HTR-8/SVneo (cell line): ENCODE results near the gene PLXNB3.

Source experiments
- DNase-seq: peaks from one replicate; pipeline ENCODE4 v3.0.0; 2011; ENCODE audit warnings: low spot score, mixed read lengths; ENCODE audit not compliant: insufficient read length
- FAIRE-seq: peaks from 2 replicates; lab custom pipeline; 2011; peaks lifted over from hg19 to GRCh38; lab: Jason Lieb, UNC

PLXNB3 gene

DNA sequence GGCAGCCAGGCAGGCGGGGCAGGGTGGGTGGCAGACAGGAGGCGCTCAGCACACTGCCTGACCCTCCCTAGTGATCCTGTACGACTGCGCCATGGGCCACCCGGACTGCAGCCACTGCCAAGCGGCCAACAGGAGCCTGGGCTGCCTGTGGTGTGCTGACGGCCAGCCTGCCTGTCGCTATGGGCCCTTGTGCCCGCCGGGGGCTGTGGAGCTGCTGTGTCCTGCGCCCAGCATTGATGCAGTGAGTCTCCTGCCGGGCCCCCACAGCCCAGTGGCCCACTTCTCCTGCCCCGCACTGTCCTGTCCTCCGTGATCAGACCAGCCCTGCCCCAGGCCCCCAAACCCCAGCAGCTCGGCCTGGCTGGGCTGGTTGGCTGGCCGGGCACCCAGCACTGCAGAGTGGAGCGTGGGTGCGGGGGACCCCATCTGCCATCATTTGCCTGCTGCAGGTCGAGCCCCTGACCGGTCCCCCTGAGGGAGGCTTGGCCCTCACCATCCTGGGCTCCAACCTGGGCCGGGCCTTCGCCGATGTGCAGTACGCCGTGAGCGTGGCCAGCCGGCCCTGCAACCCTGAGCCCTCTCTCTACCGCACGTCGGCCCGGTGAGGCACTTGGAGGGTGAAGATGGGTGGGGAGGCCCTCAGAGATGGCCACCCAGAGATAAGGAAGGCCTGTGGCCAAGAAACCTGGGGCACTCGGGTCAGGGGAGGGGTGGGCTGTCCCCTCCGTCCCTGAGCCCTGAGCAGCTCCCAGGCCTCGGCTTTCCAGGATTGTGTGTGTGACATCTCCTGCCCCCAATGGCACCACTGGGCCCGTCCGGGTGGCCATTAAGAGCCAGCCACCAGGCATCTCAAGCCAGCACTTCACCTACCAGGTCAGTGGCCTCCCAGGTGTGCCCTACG is 7.6 kb downstream of the PLXNB3 start:
- FAIRE-seq (no peak), DNase-seq (no peak)

DNA sequence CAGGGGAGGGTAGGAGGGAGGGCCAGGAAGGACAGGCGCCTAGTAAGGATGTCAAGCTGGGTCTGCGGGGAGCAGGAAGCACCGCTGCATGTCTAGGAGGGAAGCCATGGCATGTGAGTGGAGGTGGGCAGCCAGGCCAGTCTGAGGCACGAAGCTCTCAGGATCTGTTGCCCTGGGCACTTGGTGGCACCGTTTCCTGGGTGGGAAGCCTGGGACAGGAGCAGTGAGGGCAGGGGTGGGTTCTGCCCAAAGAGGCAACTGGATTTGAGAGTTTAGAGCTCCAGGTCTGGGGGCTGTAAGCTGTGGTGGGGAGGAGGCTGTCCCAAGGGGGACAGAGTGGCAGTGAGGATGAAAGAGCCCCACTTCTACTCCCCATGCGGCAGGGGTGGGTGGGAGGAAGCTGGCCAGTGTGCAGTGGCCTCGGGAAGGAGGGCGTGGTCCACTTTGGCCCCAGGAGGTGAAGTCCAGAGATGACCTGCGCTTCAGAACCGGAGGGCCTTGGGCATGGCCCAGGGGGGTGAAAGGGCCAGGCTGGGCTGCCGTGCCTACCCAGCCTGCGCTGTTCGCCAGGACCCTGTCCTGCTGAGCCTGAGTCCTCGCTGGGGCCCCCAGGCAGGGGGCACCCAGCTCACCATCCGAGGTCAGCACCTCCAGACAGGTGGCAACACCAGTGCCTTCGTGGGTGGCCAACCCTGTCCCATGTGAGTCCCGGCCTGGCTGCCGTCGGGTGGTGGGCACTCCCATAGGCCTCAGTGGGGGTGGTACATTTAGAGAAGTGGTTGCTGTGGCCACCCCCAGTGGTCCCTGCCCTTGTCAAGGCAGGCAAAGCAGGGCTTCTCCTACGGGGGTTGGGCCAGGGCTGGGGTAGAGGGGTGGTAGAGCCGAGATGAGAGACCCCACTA is 8.5 kb downstream of the PLXNB3 start:
- DNase-seq = no peak
- no peak for FAIRE-seq

DNA sequence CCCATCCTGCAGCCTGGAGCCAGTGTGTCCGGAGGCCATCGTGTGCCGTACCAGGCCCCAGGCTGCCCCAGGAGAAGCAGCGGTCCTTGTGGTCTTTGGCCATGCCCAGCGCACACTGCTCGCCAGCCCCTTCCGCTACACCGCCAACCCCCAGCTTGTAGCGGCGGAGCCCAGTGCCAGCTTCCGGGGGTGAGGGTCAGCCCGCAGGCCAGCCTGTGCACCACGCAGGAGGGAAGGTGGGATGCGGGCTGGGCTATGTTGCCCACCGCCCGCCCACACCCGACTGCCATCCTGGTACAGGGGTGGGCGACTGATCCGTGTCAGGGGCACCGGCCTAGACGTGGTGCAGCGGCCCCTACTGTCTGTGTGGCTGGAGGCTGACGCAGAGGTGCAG is 9.2 kb downstream of the PLXNB3 start:
- DNase-seq (no peak), FAIRE-seq (no peak)

DNA sequence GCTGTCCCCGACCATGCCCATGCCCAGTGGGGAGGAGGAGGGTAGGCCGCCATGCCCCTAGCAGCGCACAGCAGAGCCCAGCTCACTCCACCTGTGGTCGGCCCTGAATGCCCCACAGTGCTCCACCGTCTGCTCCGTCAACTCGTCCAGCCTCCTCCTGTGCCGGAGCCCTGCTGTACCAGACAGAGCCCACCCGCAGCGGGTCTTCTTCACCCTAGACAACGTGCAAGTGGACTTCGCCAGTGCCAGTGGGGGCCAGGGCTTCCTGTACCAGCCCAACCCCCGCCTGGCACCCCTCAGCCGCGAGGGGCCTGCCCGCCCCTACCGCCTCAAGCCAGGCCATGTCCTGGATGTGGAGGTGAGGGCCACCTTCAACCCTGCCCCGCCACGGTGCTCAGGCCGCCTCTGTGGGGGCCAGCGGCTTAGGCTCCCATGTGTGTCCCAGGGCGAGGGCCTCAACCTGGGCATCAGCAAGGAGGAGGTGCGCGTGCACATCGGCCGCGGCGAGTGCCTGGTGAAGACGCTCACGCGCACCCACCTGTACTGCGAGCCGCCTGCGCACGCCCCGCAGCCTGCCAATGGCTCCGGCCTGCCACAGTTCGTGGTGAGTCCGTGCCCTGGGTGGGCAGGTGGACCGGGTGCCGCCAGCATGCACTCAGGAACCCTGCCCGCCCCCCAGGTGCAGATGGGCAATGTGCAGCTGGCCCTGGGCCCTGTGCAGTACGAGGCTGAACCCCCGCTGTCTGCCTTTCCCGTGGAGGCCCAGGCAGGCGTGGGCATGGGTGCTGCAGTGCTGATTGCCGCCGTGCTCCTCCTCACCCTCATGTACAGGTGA is 9.9 kb downstream of the PLXNB3 start:
- no peak for DNase-seq
- no peak for FAIRE-seq

DNA sequence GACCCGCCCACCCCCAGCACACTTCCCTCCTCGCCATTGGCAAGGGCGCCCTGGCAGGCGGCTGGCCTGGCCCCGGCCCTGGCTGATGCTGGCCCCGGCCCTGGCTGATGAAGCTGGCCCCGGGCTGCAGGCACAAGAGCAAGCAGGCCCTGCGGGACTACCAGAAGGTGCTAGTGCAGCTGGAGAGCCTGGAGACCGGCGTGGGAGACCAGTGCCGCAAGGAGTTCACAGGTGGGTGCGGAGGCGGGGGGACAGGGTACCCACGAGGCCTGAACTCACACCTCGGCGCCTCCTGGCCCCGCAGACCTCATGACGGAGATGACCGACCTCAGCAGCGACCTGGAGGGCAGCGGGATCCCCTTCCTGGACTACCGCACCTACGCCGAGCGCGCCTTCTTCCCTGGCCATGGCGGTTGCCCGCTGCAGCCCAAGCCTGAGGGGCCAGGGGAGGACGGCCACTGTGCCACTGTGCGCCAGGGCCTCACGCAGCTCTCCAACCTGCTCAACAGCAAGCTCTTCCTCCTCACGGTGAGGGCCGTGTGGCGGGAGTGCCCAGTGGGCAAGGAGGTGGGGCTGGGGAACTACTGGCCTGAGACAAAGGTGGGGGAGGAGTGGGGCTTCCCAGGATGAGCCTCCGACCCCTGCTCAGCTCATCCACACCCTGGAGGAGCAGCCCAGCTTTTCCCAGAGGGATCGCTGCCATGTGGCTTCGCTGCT is 10.7 kb downstream of the PLXNB3 start:
- DNase-seq = no peak
- FAIRE-seq = no peak

DNA sequence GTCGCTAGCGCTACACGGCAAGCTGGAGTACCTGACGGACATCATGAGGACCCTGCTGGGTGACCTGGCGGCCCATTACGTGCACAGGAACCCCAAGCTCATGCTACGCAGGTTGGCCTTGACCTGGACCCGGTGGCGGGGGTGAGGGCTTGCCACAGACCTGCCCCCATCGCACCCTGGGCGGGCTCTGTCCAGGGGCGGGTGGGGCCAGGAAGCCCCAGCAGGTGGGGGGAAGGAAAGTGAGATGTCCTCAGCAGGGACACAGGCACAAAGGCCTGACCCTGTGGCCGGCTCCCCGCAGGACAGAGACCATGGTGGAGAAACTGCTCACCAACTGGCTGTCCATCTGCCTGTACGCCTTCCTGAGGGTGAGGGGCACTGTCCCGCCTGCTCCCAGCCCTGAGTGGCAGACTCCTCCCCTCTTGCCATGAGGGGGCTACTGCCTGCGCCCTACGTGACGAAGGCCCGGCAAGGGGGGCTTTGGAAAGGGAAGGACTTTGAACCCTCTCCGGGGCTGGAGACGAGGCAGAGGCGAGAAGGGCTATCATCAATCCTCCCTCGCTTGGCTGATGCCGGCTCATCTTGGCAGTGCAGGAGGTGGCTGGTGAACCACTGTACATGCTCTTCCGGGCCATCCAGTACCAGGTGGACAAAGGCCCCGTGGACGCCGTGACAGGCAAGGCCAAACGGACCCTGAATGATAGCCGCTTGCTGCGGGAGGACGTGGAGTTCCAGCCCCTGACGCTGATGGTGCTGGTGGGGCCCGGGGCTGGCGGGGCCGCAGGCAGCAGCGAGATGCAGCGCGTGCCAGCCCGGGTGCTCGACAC is 11.5 kb downstream of the PLXNB3 start:
- FAIRE-seq (no peak), DNase-seq (no peak)

DNA sequence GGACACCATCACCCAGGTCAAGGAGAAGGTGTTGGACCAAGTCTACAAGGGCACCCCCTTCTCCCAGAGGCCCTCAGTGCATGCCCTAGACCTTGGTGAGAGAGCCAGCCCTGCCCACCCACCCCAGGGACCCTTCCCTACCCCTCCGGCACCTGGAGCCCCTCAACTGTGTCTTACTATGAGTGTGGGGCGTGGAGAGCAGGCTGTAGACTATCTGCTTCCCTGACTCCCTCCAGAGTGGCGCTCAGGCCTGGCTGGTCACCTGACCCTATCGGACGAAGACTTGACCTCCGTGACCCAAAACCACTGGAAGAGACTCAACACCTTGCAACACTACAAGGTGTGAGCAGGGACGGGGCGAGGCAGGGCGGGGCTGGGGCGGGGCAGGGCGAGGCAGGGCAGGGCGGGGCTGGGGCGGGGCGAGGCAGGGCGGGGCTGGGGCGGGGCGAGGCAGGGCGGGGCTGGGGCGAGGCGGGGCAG is 12.1 kb downstream of the PLXNB3 start:
- DNase-seq (no peak), FAIRE-seq (no peak)

DNA sequence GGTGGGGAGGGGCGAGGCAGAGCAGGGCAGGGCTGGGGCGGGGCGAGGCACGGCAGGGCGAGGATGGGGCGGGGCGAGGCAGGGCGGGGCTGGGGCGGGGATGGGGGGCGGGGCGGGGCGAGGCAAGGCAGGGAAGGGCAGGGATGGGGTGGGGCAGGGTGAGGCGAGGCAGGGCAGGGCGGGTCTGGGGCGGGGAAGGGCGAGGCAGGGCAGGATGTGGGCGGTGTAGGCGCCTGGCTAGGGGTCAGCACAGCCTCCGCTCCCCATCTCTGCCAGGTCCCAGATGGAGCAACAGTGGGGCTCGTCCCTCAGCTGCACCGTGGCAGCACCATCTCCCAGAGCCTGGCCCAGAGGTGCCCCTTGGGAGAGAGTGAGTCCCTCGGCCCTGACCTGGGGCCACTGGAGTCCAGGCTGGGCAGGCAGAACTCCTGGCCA is 12.6 kb downstream of the PLXNB3 start:
- DNase-seq (no peak), FAIRE-seq (no peak)

DNA sequence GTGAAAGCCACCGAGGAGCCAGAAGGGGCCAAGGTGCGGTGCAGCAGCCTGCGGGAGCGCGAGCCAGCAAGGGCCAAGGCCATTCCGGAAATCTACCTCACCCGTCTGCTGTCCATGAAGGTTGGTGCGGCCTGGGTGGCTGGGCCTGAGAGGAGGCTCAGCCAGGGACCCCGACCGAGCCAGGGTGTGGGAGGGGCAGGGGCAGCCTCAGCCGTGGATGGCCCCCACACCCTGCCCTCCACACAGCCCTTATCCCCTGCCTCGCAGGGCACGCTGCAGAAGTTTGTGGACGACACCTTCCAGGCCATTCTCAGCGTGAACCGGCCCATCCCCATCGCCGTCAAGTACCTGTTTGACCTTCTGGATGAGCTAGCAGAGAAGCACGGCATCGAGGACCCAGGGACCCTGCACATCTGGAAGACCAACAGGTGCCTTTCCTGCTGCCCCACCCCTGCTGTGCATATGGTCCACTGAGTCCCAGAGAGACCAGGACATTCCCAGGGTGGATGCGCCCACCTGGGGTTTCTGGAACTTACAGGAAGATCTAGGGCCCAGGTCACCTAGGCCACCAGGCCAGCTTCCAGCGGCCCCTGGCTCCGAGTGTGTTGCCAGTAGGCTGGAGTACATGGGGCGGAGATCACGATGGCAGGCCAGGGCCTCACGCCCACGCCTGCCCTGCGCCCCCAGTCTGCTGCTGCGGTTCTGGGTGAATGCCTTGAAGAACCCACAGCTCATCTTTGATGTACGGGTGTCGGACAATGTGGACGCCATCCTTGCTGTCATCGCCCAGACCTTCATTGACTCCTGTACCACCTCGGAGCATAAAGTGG is 13.4 kb downstream of the PLXNB3 start:
- DNase-seq = no peak
- FAIRE-seq = no peak

DNA sequence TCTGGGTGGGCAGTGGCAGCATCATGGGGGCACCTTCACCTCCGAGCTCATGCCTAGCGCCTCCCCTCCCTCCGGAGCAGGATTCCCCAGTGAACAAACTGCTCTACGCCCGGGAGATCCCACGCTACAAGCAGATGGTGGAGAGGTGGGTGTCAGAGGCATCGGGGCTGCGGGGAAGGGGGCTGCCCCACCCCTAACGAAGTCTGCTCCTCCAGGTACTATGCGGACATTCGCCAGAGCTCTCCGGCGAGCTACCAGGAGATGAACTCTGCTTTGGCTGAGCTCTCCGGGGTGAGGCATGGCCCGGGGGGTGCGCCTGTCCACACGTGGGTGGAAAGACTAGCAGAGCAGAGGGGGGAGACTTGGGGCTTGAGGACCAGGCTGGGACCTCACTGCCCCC is 14.1 kb downstream of the PLXNB3 start:
- no peak for DNase-seq
- no peak for FAIRE-seq

DNA sequence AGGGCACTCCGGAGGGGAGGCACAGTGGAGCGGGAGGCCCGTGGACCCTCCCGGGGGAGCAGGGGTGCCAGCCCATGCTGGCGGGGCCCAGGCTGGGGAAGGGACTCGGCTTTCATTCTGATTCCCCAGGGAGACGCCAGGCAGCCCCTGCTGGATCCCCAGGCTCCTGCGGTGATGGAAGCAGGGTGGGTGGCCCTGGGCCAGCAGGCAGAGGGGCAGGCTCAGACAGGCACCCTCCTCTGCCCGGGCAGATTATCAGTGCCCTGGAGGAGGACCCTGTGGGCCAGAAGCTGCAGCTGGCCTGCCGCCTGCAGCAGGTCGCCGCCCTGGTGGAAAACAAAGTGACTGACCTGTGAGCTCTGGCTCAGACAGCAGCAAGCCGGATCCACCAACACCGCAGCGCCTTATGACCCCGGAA is 14.6 kb downstream of the PLXNB3 start:
- DNase-seq (no peak), FAIRE-seq (no peak)

DNA sequence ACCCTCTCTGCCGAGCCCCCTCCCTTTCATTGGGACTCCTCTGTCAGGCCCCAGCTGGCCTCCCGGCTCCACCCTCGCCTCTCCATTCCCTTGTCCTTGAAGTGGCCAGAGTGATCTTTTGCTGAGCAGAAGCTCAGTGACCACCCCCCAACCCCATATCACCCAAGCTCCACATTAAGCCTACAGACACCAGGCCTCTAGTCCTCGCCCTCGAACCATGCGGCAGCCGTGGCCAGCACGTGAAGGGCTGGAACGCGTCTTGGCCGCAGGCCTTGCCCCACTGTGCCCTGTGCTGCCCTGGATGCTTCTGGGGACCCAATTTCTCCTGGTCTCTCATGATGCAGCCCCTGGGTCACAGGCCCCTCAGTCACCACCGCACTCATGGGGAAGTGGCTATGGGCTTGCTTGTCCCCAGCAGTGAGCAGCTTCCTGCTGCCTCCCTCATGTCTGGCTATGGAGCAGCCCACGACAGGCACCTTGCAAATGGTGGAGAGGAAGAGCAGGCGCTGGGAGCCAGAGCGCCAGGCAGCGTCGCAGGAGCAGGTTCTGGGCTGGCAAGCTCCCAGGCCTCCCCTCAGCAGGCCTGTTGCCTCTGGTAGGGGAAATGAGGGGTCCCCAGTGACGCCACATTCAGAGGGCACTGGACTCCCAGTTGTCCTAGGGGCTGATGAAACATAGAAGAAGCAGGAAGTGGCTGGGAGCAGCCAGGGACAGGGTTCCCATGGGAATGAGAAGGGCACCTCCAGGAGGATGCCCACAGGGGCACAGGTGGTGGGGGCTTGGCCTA is 16.0 kb downstream of the PLXNB3 start:
- no peak for FAIRE-seq
- no peak for DNase-seq

DNA sequence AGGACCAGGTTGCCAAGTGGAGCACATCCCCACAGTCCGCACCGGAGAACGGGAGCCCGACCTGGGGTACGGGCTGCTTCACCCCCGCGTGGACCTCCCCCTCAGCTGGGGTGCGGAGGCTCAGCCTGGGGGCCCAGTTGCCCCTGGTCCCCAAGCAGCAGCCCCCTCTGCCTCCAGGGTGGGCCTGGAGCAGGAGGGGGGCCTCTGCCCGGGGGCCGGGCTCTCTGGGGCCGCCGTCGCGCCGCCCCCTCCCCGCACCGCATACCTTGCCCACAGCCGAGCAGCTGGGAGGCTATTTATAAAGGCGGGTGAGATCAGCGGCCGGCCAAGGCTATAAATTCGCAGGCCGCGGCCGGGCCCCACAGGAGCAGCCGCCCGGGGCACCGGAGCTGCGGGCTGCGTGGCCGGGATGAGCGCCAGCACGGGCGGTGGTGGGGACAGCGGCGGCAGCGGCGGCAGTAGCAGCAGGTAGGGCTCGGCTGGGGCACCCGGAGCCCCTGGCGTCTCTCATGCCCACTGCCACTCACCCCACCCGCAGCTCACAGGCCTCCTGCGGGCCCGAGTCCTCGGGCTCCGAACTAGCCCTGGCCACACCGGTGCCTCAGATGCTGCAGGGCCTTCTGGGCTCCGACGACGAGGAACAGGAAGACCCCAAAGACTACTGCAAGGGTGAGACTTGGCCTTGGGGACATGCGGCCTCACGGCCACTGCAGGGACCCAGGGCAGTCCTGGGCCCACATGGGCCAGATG is 16.8 kb downstream of the PLXNB3 start, which contains the start of gene SRPK3:
SRPK3 (plus strand) TSS at position 364 of the 750 bp plus-strand sequence; CDS start at position 410, 46 bp downstream.
- FAIRE-seq (no peak), DNase-seq (no peak)

DNA sequence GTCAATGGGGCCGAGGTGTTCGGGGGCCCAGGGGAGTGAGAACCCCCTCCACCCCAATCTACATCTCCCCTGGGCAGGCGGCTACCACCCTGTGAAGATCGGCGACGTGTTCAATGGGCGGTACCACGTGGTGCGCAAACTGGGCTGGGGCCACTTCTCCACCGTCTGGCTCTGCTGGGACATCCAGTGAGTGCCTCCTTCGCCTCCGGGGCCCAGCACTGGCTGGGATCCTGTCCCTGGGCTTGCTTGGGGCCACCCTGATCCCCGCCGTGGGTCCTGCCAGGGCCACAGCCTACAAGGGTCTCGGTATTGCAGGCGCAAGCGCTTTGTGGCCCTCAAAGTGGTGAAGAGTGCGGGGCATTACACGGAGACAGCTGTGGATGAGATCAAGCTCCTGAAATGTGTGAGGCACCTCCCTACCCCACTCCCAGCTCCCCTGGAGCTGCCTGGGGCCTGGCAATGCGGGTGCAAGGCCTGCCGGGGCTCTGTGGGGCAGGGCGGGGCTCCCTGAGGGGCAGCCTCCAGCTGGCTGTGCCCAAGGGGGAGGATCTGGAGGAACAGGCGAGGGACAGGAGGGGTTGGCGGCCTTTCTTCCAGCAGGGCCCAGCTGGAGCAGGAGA is 17.5 kb downstream of the PLXNB3 start:
- no peak for DNase-seq
- no peak for FAIRE-seq

DNA sequence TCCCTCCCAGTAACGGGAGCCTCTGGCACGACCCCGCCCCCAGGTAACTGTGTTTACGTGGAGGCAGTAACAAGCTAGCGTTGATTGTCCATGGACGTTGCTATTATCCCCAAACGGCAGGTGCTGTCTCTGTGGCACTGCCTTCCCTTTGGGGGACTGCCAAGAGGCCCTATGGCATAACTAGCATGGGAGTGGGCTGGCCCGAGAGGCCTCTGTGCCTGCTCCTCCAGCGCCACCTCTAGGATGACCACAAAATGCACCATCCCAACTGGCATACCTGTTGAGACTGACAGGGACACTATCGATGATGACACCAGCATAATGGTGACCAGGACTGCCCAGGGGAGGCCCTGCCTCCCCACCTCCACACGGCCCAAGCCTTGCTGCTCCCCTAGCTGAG is 18.3 kb downstream of the PLXNB3 start:
- DNase-seq = no peak

DNA sequence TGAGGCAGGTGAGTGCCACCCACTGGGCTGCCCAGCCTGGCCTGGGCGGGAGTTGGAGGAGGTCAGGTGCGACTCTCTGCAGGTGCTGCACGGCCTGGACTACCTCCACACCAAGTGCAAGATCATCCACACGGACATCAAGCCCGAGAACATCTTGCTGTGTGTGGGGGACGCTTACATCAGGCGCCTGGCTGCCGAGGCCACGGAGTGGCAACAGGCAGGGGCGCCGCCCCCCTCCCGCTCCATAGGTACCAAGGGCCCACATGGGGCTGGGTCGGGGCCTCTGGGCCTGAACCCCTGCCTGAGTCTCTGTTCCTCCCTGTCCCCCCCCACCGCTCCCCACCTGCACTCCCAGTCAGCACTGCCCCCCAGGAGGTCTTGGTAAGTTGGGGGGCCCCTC is 18.8 kb downstream of the PLXNB3 start:
- no peak for DNase-seq
- FAIRE-seq = no peak

More for the DNA sequence above, 18.3 kb downstream of the PLXNB3 start:
- no peak for FAIRE-seq
